Stimulated activated CD4-positive, alpha-beta T cell treated with anti-CD3 and anti-CD28 coated beads, Interleukin-2, amount 100 ng/mL, for 48 hours (primary cell): ENCODE results near the gene MME.
"Not testable (repeated sequence)": the region's sequence is repeated elsewhere in the genome, so short reads cannot be mapped to it uniquely, and the experiment has no call there.

Experiments
- DNase-seq, 2 donors: peaks; one replicate each; pipeline ENCODE4 v3.0.0-alpha.2; 2020

Gene MME

GRCh38 chr3:155194973-155195957, 115.1 kb downstream of the MME start:
- no peak for DNase-seq

GRCh38 chr3:155196131-155197021, 116.3 kb downstream of the MME start:
- DNase-seq = no peak

- no peak for DNase-seq
Measured at GRCh38 chr3:155197786-155198185, 117.7 kb downstream of the MME start.

- no peak for DNase-seq
Measured at GRCh38 chr3:155202626-155203025, 122.5 kb downstream of the MME start.

GRCh38 chr3:155204851-155205250, 124.7 kb downstream of the MME start:
- DNase-seq = no peak

- no peak for DNase-seq
Measured at GRCh38 chr3:155208183-155208800, 128.2 kb downstream of the MME start.

- DNase-seq = no peak
Measured at GRCh38 chr3:155210736-155211135, 130.6 kb downstream of the MME start.

DNA sequence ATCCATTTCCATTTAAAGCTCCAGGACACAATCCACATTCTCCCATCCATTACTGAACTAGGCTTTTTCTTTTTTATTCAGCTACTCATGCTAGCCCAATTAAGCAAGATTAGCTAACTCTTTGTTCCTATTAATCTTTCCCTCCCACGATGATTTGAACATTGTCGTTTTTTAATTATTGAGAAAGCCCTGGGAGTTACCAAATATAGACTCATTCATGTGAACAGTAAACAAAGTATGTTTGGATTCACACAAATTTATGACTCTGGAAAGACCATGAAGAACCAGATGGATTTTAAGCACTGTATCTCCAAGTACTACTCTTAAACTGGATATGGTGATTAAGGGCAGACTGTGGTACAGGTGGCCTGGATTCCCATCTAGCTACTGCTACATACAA, 131.1 kb downstream of the MME start:
- no peak for DNase-seq

DNA sequence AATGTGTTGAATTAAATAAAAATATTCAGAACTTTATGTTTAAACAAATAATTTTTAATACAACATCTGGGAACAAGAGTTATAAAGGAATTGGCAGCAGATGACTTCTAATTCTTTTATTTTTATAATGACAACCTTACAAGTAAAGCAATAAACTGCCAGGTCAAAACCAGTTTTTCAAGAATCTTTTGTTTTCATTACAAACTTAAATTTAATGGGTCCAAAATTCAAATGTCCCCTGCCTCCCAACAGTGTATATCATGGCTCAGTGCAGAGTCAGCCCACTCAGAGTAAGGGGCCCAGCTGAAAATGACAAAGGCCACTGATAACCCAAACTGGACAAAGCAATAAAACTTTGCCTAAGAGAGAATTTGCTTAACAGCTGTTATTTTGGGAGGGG, 131.8 kb downstream of the MME start:
- no peak for DNase-seq

GRCh38 chr3:155216007-155216406, 135.9 kb downstream of the MME start:
- DNase-seq = not testable (repeated sequence)

GRCh38 chr3:155217591-155217990, 137.5 kb downstream of the MME start:
- DNase-seq = no peak

GRCh38 chr3:155218462-155218861, 138.3 kb downstream of the MME start:
- no peak for DNase-seq

- DNase-seq = no peak
Measured at GRCh38 chr3:155219106-155219505, 139.0 kb downstream of the MME start.

DNA sequence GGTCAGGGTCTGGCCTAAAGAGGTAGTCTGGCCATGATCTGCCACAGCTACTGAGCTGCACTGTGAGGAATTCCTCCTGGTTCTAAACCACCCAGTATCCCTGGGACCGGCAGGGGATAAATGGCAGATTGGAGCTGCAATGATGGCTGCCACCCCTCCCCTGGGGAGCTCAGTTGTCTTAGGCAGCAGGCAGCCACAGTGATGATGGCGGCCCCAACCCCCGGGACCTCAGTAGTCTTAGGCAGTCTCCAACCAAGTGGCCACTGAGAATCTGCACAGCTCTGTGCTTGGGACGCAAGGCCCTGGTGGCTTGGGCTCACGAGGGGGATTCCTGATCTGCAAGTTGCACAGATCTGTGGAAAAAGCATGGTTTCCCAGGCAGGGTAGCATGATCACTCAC, 145.3 kb downstream of the MME start:
- no peak for DNase-seq

GRCh38 chr3:155227141-155227540, 147.0 kb downstream of the MME start:
- DNase-seq = no peak

DNA sequence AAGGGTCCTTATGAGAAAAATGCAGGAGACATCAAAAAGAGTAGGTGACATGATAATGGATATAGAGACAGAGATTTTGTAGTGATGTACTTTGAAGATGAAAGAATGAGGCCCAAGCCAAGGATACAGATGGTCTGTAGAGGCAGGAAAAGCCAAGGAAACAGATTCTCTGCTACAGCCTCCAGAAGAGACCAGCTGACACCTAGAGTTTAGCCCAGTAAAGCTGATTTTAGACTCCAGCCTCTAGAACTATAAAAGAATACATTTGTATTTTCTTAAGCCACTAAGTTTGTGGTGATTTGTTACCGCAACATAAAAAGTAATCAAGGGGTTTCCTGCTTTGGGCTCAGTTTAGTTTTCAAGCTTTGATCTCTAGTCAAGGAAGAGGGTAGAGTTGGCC, 148.6 kb downstream of the MME start:
- DNase-seq = no peak

GRCh38 chr3:155229086-155229485, 149.0 kb downstream of the MME start:
- no peak for DNase-seq

DNA sequence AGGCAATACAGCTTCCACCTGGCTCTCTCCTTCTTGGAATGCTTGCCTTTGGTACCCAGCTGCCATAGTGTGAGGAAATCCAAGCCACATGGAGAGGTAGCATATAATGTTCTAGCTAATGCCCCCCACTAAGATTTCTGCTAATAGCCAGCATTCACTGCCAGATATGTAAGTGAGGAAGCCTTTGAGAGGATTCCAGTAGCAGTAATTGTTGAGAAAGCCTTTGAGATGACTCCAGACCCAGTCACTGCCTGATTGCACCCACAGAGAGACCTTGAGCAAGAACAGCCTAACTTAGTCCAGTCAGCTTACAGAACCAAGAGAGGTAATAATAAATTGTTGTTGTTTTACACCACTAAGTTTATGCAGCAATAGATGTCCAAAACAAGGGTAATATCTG, 150.3 kb downstream of the MME start:
- no peak for DNase-seq

- DNase-seq = no peak
Measured at GRCh38 chr3:155231792-155232191, 151.7 kb downstream of the MME start.

- DNase-seq = no peak
Measured at GRCh38 chr3:155232605-155233004, 152.5 kb downstream of the MME start.

- DNase-seq = no peak
Measured at GRCh38 chr3:155233213-155233612, 153.1 kb downstream of the MME start.
